ENCODE results near the gene SIDT2. TPM values are rescaled to one million over a fixed set of nuclear protein-coding genes. Genes with fewer than 3 reads are reported as not detected.

The SIDT2 gene
- total and polyA plus RNA-seq, 2 of the 13 experiments (the other 11 are each of a cell fraction or from before 2014, with no cell fraction given), result 11.5 to 28.0 TPM

GRCh38 chr11:117143871-117144476, 34.6 kb upstream of the SIDT2 start, which contains the start of gene PAFAH1B2 (continued):
- TF ChIP-seq ATF6 (CRISPR knock-in tag; conservative IDR thresholded peaks at IDR 0.05) (no peak), ETS1 (CRISPR knock-in tag; IDR thresholded peaks at IDR 0.05) (0 out of 2 replicates have a peak, but pooled peaks have one; percentile 12), NR1H2 (CRISPR knock-in tag; IDR thresholded peaks at IDR 0.05; ENCODE audit: borderline replicate concordance, low read depth) (no peak), HMGXB4 (CRISPR knock-in tag; IDR thresholded peaks at IDR 0.05; ENCODE audit: borderline replicate concordance in 1 of 2, low read depth in 1 of 2) (peak in 1 of 2 experiments; percentile 83; a peak in 2 of 4 replicates), ZFY (CRISPR knock-in tag; IDR thresholded peaks at IDR 0.05) (no peak), ZNF496 (CRISPR knock-in tag; IDR thresholded peaks at IDR 0.05; ENCODE audit: insufficient replicate concordance) (no peak), THAP9 (CRISPR knock-in tag; IDR thresholded peaks at IDR 0.05; ENCODE audit: borderline replicate concordance) (peak; percentile 87; the same call in 1 of the 2 replicates), ZNF318 (CRISPR knock-in tag; IDR thresholded peaks at IDR 0.05) (0 out of 2 replicates have a peak, but pooled peaks have one; percentile 67)

Measured in HepG2 (cell line).